GM18907 (cell line): ENCODE results near the gene ZNF473.
"Not testable (repeated sequence)": the region's sequence is repeated elsewhere in the genome, so short reads cannot be mapped to it uniquely, and the experiment has no call there.

Source experiments
- ATAC-seq: cut with Tn5 transposase; IDR thresholded peaks from one replicate; pipeline ENCODE4 v1.9.1; 2021; ENCODE audit warnings: mild to moderate bottlenecking, moderate library complexity; ENCODE audit not compliant: unreplicated experiment

ZNF473 gene

DNA sequence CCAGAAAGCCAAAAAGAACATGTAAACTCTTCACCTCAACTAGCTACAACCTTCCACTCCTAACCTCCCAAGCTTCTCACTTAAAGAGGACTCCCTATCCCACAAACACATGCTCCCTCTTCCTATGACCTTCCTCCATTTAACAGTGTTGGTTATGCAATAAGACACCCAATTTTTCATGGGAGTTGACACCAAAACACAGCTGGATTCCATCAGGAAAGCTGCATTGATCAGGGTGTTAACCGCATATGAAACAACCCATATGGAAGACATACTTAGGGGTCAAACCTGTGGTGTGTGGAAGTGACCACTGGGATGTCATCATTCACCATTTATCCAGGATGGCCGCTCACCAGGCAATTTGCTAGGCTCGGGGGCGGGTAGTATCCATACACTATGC, 21.9 kb downstream of the ZNF473 start:
- ATAC-seq = no peak

DNA sequence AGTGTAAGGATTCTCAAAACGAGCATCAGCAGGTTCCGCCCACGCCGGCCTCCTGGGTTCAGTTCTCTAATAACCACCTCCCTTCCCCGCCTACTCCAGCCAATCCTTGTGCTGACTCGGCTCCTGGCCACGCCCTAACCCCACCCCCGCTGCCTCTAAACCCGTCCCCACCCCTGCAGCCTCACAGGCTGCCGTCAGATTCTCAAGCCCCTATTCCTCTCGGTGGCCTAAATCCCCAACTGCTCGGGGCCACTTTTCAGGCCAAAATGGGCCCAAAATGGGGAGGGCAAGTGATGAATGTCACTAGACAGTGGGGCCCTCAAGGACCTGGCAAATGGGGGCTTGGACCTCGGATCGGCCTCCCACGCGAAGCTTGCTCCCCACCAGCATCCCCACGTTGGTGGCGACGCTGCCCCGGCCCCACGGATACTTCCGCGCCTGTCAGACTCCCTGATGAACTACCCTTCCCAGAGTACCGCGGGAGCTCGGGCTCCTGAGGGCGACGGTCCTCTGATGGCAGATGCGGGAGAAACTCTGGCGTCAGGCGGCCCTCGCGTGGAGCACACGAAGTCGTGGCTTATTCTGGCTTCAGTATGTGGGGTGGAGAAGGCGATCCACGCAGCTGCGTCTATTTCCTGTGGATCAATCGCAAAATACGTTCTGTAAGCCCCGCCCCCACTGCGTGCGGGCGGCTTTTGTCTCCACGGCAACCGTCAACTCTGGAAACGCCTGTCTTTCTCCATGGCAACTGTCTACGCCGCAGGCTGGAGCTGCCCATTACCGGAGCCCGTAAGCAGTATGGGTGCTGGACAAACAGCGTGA, 24.8 kb downstream of the ZNF473 start:
- ATAC-seq = no peak

DNA sequence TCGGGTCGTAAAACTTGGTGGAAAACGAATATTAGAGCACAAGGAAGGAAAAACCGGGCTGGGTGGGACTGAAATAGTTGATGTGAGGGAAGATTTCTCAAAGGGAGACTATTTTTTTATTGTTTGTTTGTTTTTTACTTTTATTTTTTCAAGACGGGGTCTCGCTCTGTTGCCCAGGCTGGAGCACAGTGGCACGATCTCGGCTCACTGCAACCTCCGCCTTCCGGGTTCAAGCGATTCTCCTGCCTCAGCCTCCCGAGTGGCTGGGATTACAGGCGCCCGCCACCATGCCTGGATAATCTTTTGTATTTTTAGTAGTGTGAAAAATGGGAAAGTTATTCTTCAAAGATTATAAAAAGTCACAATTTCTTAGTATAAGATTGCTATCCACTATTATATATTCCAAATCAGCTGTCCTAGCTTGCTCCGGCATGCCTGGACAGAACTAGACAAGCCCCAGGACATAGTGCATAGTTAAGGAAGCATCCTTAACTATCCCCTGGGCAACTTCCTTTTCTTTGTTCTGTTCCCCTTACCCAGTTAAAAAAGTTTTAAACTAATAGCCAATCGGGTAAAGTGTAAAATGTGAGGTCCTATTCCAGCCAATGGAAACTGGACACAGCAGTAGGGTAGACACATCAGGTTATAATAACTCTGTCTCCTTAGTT, 25.6 kb downstream of the ZNF473 start:
- not testable (repeated sequence) for ATAC-seq

DNA sequence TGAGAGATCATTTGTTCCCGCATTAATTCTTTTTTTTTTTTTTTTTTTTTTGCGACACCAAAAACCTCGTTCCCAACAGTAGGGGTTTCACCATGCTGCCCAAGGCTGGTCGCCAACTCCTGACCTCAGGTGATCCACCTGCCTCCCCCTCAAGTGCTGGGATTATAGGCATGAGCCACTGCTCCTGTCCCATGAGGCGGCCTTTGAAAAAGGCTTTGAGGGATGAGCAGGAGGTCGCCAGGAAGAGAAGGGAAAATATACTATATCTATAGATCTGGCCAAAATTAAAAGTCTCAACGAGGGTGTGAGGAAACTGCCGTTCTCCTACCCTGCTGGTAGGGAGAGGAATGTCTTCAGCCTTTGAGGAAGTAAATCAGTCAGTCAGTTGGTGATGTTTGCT, 26.2 kb downstream of the ZNF473 start:
- ATAC-seq = no peak

DNA sequence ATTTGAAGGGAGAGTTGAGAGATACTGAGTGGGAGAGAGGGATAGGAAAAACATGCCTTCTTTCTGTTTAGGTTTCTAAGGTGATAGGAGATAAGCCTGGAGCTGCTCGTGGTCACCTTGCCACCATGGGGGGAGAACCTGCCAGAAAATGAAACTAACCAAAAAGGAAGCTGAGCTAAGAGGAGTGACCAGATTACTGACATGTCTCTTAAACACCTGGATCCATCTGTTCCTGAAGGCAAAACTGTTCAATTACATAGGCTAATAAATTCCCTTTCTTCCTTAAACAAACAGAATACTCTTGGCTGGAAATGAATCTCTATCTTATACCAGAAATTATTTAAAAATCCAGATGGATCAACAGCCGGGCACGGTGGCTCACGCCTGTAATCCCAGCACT, 27.3 kb downstream of the ZNF473 start:
- no peak for ATAC-seq

DNA sequence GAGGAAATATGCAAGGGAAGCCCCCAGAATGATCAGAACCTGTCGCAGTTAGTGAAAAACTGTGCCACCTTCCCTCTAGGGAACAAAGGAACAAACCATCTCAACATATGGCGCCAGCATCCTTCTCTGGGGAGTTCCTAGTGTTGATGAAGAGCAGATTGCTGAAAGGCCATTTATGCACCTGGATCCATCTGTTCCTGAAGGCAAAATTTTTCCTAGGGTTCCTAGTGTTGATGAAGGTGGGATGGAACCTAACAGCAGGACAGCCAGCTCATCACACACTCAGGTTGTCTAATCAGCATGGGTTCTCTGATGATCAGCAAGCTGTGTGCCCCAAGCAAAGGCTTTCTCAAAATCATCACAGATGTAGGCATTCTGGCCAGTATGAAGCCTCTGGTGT, 32.6 kb downstream of the ZNF473 start:
- ATAC-seq = no peak

DNA sequence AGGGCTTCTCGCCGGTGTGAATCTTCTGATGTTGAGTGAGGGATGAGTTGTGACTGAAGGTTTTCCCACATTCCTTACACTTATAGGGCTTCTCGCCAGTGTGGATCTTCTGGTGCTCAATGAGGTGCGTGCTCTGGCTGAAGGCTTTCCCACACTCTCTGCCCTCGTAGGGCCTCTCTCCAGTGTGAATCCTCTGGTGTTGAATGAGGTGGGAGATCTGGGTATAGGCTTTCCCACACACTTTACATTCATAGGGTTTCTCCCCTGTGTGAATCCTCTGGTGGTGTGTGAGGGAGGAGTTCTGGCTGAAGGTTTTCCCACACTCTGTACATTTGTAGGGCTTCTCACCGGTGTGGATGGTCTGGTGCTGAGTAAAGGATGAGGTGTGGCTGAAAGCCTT, 33.2 kb downstream of the ZNF473 start:
- no peak for ATAC-seq

DNA sequence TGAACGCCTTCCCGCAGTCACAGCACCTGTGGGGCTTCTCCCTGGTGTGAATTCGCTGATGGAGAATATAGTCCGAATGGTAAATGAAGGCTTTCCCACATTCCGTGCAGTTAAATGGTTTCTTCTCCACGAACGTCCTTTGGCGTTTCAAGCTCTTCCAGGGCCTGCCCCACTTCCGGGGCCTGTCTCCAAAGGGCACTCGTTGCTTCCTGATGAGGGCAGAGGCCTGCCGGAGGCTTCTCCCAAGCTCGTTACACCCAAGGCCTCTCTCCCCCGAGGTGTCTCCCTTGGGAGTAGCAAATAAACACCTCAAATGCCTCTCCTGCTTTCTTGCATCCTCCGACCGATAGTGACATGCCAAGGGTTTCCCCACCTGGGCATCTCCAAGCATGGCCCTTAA, 34.3 kb downstream of the ZNF473 start:
- ATAC-seq = no peak

DNA sequence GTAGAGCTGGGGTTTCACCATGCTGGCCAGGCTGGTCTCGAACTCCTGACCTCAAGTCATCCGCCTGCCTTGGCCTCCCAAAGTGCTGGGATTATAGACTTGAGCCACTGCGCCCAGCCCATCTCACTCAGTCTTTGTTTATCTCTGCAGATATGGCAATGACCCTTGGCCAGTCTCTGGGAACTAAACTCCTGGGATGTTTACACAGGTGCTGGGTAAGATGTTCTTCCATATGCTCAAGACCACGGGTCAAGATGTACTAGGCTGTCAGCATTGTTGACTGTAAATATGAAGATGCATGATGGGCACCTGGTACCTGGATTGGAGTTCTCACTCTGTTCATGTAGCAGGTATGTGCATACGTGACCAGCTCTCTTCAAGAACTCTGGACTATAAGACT, 35.8 kb downstream of the ZNF473 start:
- no peak for ATAC-seq

DNA sequence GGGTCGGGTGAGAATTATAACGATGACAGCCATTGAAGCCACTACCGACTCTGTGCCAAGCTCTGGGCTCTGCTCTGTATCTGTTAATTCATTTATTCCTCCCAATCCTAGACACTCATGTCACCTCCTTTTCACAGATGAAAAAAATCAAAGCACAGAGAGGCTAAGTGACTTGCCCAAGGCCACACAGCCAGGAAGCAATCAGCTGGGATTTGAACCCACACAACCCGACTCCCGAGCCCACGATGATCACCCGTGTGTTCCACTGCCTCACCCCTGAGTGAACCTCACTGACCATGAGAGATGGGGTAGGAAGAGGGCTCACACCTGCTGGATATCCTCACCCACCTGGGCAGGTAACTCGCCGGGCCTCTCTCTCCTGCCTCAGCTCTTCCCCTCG, 40.1 kb downstream of the ZNF473 start:
- no peak for ATAC-seq

DNA sequence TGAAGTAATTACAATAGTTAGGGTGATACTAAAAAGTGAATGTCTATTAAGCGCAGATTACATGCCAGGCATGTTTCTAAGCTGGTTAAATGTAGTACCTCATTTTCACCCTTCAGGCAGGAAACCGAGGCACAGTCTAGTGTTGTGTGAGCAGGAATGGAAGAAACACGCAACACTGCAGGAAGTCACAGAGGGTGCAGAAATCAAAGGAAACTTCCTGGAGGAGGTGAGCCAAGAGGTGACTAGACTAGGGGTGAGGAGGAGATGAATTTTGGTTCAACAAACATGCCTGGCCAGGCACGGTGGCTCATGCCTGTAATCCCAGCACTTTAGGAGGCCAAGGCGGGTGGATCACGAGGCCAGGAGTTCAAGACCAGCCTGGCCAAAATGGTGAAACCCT, 41.8 kb downstream of the ZNF473 start:
- ATAC-seq = no peak

DNA sequence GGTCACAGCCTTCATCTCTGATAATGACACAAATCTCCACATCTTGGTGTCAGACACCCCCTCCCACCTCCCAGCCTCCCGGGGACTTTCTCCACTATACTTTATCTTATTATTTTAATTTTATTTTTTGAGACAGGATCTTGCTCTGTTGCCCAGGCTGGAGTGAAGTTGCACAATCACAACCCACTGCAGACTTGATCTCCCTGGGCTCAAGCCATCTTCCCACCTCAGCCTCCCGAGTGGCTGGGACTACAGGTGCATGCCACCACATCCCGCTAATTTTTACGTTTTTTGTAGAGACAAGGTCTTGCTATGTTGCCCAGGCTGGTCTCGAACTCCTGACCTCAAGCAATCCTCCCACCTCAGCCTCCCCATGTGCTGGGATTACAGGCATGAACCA, 42.6 kb downstream of the ZNF473 start:
- ATAC-seq = not testable (repeated sequence)

DNA sequence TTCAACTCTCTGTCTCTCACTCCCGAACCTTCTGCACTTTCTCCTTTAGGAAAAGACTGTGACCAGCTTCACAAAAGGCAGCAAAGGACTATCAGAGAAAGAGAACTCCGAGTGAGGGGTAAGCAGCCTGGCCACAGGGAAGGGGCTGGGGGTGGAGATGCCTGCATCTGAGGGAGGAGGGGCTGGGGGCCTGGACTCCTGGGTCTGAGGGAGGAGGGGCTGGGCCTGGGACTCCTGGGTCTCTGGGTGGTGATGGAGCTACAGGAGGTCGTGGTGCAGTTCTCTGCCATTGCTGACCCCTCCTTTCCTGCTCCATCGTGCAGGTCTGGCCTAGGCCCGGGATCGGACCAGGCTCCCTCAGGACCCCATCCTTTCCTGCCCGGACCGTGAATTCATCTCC, 49.3 kb downstream of the ZNF473 start:
- ATAC-seq = not testable (repeated sequence)

DNA sequence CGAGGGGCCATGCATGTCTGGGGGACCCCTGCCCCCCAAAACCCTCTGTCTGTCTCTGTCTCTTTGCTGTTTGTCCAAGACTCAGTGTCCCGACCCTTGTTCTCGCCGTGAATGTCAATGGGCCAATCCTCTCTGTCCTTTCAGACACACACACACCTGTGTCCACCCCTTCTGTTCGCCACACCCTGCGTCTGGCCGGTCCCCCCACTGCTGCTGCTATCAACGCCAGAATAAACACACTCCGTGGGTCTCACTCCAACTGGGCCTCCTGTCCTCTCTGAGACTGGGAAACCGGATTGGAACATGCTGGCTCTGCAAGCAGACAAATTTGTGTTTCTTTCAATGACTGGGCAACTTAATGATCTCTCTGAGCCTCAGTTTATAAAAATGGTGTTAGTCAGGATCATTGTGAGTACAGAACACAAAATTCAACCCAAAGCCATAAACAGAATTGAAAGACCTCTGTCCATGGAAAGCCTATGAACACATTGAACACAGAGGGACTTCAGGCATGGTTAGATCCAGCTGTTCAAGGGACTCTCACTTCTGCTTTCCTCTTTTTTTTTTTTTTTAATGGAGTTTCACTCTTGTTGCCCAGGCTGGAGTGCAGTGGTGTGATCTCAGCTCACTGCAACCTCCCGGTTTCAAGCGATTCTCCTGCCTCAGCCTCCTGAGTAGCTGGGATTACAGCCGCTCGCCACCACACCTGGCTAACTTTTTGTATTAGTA, 50.0 kb downstream of the ZNF473 start:
- not testable (repeated sequence) for ATAC-seq

DNA sequence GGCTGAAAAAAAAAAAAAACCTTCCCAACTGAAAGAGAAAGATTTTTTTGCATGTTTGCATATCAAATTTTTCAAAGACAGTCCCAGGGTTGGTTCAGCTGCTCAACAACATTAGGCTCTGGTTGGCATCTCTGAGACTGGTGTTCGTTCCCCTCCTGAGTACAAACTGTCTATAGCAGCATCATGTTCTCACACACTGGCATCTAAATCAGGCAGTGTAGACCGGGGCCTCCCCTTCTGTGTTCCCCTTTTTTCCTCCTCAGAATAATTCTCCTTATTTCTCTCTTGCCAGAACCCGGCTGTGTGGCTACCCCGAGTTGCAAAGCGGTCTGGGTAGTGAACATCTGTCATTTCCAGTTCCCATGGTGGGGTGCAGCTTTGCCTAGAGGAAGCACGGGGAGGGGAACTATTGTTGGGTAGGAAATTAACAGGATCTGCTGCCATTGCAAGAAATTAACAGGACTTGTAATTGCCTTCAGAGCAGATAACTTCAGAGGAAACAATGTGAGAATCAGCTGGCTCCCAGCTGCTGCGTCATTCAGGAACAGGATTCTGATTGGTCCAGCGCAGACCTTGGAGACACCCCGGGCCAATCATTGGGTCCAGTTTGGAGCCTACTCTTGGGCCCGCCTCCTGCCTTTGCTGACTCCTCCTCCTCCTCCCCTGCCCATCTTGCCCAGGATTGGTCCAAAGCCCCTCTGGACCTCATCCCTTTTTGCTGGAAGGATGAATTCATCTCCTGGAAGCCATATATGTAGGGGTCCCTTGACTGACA, 51.0 kb downstream of the ZNF473 start:
- not testable (repeated sequence) for ATAC-seq

DNA sequence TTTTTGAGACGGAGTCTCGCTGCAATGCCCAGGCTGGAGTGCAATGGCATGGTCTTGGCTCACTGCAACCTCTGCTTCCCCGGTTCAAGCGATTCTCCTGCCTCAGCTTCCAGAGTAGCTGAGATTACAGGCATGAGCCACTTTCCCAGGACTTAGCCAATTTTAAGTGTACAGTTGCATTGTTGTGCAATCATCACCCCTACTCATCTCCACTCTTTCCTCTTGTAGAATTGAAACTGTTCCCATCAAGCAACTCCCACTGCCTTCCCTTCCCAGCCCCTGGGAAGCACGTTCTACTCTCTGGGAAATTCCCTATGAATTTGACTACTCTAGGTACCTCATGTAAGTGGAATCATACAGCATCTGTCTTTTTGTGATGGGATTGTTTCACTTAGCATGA, 53.2 kb downstream of the ZNF473 start:
- ATAC-seq = not testable (repeated sequence)

DNA sequence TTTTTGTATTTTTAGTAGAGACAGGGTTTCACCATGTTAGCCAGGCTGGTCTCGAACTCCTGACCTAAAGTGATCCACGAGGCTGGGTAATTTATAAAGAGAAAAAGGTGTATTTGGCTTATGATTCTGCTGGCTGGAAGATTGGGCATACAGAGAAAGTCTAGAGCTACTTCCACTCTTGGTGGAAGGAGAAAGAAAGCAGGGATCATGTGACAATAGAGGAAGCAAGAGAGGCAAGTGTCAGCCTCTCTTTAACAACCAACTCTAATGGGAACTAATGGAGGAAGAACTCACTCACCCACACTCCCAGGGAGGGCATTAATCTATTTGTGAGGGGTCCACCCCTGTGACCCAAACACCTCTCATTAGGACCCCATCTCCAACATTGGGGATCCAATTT, 58.6 kb downstream of the ZNF473 start:
- ATAC-seq = not testable (repeated sequence)

DNA sequence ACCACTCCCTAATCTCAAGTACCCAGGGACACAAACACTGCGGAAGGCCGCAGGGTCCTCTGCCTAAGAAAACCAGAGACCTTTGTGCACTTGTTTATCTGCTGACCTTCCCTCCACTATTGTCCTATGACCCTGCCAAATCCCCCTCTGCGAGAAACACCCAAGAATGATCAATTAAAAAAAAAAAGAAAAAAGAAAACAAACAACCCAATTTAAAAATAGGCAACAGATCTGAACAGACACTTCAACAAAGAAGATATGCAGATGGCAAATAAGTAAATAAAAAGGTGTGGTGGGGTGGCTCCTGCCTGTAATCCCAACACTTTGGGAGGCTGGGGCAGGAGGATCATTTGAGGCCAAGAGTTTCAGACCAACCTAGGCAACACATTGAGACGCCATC, 61.3 kb downstream of the ZNF473 start:
- not testable (repeated sequence) for ATAC-seq

DNA sequence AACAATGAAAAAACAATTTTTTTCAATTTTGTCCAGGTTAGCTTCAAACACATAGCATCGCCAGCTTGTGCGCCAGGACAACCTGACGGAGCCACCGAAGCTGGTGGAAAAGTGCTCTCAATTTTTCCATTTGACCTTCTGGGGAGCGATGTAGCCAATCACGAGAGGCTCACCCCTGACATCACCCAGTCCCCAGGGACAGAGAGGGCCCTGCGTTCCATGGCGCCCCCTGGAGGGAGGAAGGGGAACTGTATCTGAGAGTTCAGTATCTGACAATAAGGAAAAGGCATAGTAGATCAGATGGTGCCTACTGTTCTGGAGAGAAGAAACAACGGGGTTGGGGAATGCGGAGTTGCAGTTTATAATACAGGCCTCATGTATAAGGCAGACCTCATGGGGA, 64.9 kb downstream of the ZNF473 start:
- not testable (repeated sequence) for ATAC-seq

DNA sequence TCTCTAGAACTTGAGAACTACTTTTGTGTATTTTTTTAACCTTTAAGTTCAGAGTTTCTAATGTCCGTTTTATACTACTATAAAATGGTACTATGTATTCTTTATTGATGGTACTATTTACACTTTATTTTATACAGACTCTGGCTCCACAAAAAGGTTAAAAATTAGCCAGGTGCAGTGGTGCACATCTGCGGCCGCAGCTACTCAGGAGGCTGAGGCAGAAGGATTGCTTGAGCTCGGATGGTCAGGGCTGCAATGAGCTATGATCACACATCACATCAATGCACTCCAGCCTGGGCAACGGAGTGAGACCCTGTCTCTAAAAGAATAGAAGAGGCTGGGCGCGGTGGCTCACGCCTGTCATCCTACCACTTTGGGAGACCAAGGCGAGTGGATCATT, 66.0 kb downstream of the ZNF473 start:
- not testable (repeated sequence) for ATAC-seq

DNA sequence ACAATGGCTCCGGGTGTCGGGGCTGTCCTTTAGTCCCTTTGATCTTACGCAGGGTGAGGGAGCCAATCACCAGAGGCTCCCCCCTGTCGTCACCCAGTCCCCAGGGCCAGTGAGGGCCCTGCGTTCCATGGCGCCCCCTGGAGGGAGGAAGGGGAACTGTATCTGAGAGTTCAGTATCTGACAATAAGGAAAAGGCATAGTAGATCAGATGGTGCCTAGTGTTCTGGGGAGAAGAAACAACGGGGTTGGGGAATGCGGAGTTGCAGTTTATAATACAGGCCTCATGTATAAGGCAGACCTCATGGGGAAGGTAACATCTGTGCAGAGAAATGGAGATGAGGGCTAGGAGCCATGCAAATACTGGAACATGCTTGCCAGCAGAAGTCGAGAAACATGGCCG, 66.8 kb downstream of the ZNF473 start:
- not testable (repeated sequence) for ATAC-seq
